ENCODE measurements around the gene SPNS2. TPM values are rescaled to one million over a fixed set of nuclear protein-coding genes. Genes with fewer than 3 reads are reported as not detected.

Gene SPNS2
- total RNA-seq, 1 experiment from 2014 or later = 0.33 TPM

DNA sequence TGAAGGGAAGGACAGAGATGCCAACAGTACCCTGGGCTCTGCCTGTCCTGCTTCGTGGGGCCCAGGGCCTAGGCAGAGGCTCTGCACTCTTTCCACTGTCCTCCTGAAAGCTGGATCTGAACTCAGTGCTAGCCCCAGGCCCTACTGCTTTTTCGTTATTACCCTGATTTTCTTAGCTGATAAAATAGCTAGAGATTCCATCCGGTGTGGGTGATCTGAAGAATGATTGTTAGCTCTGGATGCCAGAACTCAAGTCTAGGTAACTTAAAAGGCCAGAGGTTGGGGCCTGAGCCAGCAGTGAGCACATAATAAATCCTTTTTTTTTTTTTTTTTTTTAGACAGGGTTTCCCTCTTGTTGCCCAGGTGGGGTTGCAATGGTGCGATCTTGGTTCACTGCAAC is 58.3 kb downstream of the SPNS2 start:
- Histone ChIP-seq H3K23me2 (ENCODE audit: insufficient read length, low read depth, low read length, poor library complexity, severe bottlenecking) (peaks cover 11% of the 10 kb centered on the region), H2BK20ac (ENCODE audit: low read depth, low read length, poor library complexity, severe bottlenecking) (no peak overlapping the region), H3K27me3 (ENCODE audit: insufficient read depth, low read length) (no peaks in the 10 kb centered on the region), H3K9me3 (ENCODE audit: control insufficient read depth, low read depth, low read length) (no peaks in the 10 kb centered on the region), H3K4me1 (ENCODE audit: insufficient read depth, low read length) (peaks cover 4% of the 10 kb centered on the region; the same call in 1 of the 2 replicates), H2BK5ac (ENCODE audit: insufficient read length, low read length) (no peak overlapping the region), H3K14ac (ENCODE audit: insufficient read depth, low read length) (no peak overlapping the region), H2BK15ac (ENCODE audit: low read depth, low read length) (no peak overlapping the region), H2AFZ (ENCODE audit: low read length) (no peak overlapping the region), H3K4me2 (ENCODE audit: insufficient read depth, insufficient read length, low read length) (no peak overlapping the region), H4K91ac (ENCODE audit: insufficient read length, low read depth, low read length) (no peak overlapping the region), H3K9ac (ENCODE audit: extremely low read depth, insufficient read length, low read length) (no peak overlapping the region), H4K8ac (replicated peaks; ENCODE audit: insufficient read length, low read depth, low read length) (no peak overlapping the region), H3K23ac (ENCODE audit: insufficient read length, low read depth, low read length) (no peak overlapping the region), H2BK120ac (ENCODE audit: low read depth, low read length, poor library complexity, severe bottlenecking) (no peak overlapping the region), H3K4ac (ENCODE audit: low read depth, low read length) (no peak overlapping the region), H2BK12ac (ENCODE audit: insufficient read length, low read depth, low read length) (no peak overlapping the region), H3K56ac (ENCODE audit: insufficient read length, low read depth, low read length) (no peak overlapping the region), H3K27ac (ENCODE audit: insufficient read length, low read depth, low read length) (no peak overlapping the region), H3T11ph (ENCODE audit: low read length) (no peak overlapping the region), H2AK5ac (ENCODE audit: insufficient read length, low read length) (no peak overlapping the region), H3K18ac (ENCODE audit: insufficient read length, low read depth, low read length) (no peak overlapping the region), H3K79me2 (ENCODE audit: insufficient read depth, low read length) (peaks cover 9% of the 10 kb centered on the region; the same call in 1 of the 2 replicates), H4K20me1 (ENCODE audit: control insufficient read depth, insufficient read depth, insufficient read length) (no peaks in the 10 kb centered on the region), H3K79me1 (ENCODE audit: insufficient read depth, low read depth, low read length, poor library complexity, severe bottlenecking) (no peaks in the 10 kb centered on the region), H4K5ac (ENCODE audit: insufficient read length, low read depth, low read length) (no peak overlapping the region)
- Mint-ChIP-seq H3K27me3 (ENCODE audit: low read depth) (0 out of 2 replicates have a peak, but pooled peaks cover 3% of the 10 kb centered on the region), H3K27ac (peak overlapping the region in 1 of 3 experiments; percentile 28; a peak in 2 of 7 replicates), H3K4me3 (peak overlapping the region in 1 of 2 experiments; percentile 38; a peak in 1 of 5 replicates), H3K36me3 (ENCODE audit: insufficient read depth in 1 of 3, low read depth in 3 of 3) (peaks cover 19 to 31% (median 22%) of the 10 kb centered on the region in 3 experiments), H3K9me3 (no peaks in the 10 kb centered on the region), H3K4me1 (peaks cover 27 to 36% of the 10 kb centered on the region in 2 experiments)
- WGBS (ENCODE audit: extremely low coverage, insufficient read length, low lambda C conversion rate) = no CpG with 5 or more reads among the region's 4 CpGs
- DNase-seq = no peak
- TF ChIP-seq, protein P1, sequence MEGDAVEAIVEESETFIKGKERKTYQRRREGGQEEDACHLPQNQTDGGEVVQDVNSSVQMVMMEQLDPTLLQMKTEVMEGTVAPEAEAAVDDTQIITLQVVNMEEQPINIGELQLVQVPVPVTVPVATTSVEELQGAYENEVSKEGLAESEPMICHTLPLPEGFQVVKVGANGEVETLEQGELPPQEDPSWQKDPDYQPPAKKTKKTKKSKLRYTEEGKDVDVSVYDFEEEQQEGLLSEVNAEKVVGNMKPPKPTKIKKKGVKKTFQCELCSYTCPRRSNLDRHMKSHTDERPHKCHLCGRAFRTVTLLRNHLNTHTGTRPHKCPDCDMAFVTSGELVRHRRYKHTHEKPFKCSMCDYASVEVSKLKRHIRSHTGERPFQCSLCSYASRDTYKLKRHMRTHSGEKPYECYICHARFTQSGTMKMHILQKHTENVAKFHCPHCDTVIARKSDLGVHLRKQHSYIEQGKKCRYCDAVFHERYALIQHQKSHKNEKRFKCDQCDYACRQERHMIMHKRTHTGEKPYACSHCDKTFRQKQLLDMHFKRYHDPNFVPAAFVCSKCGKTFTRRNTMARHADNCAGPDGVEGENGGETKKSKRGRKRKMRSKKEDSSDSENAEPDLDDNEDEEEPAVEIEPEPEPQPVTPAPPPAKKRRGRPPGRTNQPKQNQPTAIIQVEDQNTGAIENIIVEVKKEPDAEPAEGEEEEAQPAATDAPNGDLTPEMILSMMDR (conservative IDR thresholded peaks at IDR 0.05) = no peak
